Neural cell (in vitro differentiated cells): ENCODE data around the gene VPREB1.

Experiments
- CTCF ChIP-seq: fragments of 450-650 bp; IDR thresholded peaks from 2 replicates; pipeline ENCODE4 v1.5.1; 2014; ENCODE audit warnings: antibody characterized with exemption, mild to moderate bottlenecking, moderate library complexity; ENCODE audit not compliant: poor library complexity, severe bottlenecking
- EZH2 ChIP-seq: fragments of 200-600, 300-800 bp; shearing (Covaris generic), sonication (generic); IDR thresholded peaks from 2 replicates; pipeline ENCODE4 v1.6.1; 2014; ENCODE audit warnings: antibody characterized with exemption, low read length, borderline replicate concordance, mild to moderate bottlenecking; ENCODE audit not compliant: insufficient read depth, poor library complexity, severe bottlenecking

GRCh38 chr22:22199634-22200033, 45.0 kb upstream of the VPREB1 start:
- TF ChIP-seq EZH2 (no peak), CTCF (no peak)
